ENCODE measurements around the gene CAPN10.

The CAPN10 gene

DNA sequence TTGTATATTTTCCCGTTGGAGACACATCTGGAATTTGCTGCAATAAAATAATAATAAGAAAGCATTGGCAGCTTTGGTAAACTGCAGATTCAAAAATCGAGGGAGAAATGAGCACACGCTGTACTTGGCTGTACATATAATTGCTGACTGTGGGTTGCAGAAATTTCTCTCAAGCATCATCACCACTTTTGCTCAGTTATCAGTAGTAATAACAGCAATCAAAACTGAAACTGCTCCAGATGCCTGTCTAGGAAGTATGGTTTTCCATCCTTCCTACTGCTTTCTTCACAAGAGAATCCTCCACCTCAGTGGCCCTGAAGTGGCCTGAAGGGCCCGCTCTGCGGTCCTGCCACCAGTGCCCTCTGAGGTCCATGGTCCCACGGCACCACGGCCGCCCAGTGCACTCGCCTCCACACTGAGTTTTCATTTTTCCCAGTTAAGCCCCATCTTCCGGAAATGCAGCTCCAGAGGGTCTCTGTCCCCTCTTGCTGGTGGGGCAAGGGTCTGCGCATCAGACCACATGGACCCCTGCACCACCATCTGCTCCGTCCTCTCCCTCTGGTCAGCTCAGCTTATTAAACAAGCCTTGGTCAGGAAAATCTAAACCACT lies 22.5 kb upstream of the CAPN10 start:
- DNase-seq (ENCODE audit: low read depth, low spot score), result no peak

DNA sequence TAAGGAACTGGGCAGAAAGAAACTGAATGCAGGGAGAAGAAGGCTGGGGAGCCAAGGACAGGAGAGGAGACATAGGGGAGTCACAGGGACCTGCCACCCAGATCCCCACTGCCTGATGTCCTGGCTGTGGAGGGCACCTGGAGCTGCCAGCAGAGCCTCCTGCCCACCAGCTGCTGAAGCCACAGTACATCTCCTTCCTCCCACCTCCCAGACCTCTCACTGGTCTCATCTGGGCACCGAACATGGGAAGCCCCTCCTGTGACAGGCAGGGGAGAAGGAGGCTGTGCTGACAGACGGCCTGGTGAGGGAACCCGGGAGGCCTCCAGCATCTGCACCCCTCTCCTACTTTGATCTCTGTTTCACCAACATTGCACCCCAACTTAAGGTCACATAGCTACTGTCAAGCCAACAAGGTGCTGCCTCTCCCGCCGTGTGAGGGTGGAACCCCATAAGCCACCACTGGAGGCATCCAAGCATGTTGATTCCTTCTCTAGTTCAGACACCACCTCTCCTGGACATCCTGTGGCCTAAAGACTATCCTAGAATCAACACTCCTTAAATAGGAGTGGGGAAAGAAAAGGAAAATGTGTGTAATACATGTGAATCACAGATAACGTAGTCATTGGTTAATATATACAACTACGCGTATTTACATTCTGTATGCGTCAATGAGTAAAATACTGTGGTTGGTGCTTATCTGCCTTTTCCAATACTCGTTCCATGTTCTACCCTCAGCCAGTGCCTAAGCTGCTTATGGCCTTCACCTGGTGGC lies 21.8 kb upstream of the CAPN10 start:
- DNase-seq (ENCODE audit: low read depth, low spot score), result no peak

DNA sequence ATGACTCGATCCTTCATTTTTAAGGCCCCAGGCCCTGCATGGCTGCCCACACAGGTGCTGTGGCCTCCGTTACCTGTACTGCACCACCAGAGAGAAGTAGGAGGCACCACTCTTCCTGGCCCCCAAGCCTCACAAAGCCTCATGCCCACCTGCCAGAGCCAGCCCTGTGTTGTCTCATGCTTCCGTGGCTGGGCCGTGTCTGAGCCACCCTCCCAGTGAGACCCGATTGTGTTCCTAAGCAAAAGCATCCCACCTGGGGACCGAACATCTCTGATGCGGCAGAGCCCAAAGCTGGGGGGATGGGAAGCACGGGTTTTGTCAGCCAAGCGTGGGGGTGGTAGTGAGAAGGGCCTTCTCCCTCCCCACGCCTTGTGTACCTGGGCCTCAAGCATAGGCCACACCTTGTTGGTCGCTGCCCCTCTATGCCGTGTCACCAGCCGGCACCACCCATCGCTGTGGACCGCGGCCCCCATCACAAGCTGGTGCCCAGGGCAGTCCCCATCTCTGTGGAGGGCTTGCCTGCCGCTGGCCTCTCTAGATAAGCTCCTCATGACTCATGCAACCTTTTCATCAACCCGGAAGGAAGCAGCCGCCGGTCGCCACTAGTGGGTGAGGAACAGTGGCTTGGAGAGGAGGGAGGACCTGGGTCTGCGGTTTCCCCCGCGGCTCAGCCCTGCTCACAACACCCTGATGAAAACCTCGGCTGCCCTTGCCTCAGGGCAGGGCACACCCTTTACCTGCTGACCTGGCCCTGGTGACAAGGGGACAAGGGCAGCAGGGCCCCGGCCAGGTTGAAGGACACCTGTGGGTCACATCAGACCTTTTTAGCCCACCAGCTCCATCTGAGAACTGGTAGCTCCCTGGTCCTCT lies 21.0 kb upstream of the CAPN10 start:
- peak; percentile 64 for DNase-seq (ENCODE audit: low read depth, low spot score)

DNA sequence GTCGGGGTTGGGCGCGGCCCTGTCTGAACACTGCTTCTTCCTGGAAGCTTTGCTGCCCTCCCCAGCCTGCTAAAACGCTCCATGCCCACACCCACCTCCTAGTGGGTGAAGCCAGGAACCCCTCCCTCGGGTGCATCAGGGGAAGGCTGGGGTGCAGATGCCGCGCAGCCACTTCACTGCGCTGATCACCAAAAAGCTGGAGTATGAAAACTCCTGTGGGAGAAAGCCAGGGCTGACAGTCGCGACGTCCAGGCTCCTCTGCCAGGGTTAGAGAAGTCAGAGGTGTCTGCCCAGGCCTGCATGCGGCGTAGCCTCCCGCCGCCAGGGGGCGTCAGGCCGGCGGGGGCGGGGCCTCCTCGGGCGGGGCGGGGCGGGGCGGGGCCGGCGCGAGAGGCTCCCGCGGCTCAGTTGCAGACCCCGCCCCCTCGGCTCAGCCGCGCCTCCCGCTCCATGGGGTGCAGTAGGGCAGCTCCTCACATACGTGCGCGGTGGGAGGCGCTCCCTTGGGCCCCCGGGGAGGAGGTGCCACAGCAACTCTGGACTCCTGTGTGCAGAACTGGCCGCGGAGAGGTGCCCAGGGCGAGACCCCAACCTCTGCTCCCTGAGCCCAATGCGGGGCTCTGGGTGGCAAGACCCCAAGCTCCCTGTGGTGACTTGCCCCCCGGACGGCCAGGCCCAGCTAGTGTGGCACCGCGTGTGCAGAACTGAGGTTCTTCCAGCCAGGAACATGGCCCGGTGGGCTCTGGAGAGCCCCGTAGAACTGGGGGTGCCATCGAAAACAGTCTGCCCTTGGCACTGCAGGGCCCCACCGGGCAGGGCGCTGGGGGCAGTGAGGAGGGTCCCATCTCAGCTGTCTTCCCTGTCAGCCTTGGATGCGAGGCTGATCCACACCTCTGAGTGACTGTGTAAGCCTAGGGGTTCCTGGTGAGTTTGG lies 20.1 kb upstream of the CAPN10 start:
- DNase-seq (ENCODE audit: low read depth, low spot score), result peak; percentile 82

DNA sequence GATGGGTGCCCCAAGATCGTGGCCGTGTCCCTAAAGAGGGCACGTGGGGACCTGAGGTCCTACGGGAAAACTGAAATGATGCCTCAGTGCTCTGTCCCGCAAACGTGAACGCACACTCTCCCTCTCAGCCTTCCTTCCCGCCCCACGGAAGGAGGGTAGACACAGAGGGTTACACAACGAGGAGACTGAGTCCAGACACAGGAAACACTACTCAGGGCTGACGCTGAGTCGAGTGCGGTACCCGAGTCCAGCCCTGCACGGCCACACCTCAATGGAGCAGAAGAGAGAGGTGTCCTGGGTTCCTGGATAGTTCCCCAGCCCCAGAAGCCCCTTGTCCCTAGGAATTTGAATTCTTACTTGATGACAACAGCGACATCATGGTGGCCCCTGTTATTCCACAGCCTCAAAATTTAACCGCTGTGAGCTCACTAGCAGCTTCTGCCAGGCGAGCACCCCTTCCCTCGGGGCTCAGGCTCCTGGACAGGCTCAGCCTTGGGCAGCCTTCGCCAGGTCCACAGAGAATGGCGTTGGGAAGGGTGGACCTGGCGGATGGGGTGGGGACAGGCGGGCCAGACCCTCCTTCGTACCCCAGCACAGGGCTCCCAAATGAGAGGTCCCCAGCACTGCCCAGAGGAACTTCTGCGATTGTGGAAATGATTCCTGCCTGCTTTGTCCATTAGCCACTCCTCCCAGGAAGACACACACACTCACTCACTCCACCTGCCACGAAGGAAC lies 19.2 kb upstream of the CAPN10 start:
- DNase-seq (ENCODE audit: low read depth, low spot score), result no peak

DNA sequence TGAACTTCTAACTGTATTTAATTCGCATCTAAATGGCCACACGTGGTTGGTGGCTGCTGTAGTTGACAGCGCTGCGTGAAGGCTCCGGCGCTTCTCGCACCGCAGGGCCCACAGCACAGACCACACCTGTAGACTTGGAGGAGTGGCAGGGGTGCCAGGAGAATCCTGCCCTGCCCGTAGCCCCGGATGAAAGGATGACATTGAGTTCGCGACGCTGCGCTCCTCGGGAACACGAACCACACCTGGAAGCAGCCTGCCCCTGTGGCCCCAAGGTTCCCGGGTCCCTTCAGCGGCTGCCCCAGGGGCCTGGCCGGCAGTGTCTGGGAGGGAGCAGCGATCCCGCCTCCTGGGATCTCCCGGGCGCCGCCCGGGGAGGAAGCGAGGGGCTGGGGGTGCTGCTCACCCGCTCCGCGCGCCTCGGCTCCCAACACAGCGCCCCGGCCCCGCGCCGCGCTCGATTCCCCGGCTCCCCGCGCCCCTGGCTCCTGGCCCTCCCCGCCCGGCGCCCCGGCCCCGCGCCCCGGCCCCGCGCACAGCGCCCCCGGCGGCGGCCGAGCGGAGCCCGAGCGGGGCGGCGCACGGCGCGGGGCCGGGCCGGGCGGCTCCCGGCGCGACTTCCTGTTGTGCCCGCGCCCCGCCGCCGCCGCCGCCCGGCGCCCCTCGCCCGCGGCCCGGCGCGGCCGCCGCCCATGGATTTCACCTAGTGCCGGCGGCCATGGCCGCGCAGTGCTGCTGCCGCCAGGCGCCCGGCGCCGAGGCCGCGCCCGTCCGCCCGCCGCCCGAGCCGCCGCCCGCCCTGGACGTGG lies 18.5 kb upstream of the CAPN10 start, which contains the start of gene RNPEPL1:
Gene RNPEPL1, plus strand, starts transcription at position 613 of the 806 bp plus-strand sequence. Its CDS starts 103 bp downstream, at position 716.
- no peak for DNase-seq (ENCODE audit: low read depth, low spot score)

DNA sequence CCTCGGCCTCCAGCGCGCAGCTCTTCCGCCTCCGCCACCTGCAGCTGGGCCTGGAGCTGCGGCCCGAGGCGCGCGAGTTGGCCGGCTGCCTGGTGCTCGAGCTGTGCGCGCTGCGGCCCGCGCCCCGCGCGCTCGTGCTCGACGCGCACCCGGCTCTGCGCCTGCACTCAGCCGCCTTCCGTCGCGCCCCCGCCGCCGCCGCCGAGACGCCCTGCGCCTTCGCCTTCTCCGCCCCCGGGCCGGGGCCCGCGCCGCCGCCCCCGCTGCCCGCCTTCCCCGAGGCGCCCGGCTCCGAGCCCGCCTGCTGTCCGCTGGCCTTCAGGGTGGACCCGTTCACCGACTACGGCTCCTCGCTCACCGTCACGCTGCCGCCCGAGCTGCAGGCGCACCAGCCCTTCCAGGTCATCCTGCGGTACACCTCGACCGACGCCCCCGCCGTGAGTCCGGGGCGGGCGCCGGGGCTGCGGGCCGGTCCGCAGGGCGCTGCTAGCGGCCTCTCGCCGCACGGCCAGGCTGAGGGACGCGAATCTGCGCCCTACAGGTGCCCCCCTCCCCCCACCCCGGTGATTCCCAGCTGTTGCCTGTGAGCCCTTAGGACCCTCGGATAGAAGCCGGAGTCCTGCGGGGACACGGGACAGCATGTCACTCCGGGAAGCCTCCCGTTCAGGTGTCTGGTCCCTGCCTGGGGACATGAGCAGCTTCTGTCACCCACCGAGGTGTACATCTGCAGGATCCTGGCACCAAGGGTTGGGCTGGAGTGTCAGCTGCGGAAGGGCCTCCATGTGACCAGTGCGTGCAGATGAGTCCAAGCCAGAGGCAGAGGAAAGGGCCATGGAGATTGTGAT lies 17.6 kb upstream of the CAPN10 start:
- no peak for DNase-seq (ENCODE audit: low read depth, low spot score)

DNA sequence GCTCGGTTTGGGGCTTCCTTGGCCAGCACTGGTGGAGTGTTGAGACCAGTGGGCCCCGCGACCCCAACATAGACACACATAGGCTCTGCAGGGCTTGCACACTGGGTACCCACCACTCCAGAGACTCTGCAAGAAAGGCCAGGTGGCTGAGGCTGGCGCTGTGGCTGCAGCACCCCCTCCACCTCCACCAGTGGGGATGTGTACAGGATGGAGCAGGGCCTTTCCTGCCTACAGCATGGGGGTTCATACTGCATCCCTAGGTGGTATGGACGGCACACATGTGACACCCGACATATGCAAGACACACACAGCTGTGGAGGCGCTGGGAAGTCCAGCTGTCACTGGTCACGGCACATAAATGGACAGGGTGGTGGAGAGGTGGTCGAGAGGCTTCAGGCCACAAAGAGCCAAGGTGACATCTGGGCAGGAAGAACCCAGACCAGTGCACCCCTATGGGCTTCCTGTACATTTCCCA lies 17.0 kb upstream of the CAPN10 start:
- DNase-seq (ENCODE audit: low read depth, low spot score), result no peak

DNA sequence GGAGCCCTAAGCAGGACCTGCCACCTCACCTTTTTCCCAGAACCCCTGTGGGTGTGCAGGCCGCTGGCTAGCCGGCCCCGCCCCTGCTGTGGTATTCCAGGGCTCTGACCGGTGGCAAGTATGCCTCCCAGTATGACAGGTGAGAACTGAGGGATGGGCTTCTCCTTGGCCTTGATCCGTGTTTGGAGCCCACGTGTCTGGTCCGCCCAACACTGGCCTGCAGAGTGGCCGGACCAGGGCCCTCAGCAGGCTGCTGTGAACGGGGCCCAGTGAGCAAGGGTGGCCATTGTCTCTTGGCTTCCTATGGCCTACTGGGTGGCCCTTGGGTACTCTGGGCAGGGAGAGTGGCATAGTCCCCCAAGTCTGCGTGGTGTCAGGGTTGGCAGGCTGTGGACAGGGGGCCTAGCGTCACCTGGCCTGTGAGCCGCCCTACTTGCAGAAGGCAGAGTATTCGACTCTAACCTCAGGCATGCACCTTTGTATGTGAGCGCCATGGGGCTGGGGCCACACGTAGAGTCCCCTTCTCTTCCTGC lies 16.5 kb upstream of the CAPN10 start:
- no peak for DNase-seq (ENCODE audit: low read depth, low spot score)

DNA sequence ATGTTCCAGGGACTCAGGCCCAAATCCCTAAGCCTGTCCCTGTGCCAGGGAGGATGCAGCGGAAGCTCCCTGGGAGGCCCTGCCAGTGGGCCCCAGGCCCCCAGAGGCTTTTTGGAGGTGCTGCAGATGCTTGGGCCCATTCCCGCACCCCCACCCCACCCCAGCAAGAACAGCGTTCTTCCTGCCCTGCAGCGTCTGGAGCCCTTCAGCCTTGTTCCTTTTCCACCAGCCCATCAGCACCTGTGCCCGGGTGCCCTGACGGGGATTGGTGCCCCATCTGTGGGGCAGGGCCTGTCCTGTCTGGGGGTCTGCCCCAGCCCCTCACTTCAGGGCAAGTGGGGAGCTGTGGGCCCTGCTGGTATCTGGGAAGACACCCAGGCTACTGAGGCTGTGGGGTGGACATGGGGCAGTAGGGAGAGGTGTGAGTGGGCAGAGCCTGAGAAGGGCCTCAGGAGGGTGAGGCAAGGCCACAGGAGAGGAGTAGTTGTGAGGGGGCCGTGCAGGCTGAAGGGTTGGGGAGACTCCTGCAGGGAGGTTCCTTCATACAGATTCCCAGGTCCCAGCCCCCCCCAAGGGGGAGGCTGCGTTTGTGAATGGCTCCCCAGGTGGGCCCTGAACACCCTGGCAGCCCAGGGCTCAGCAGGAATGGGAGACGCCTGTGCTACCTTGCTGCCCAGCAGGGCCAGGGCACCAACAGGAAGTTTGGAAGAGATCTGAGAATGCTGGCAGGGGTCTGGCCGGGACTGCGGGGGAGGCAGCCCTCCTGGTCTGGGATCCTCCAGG lies 15.8 kb upstream of the CAPN10 start:
- DNase-seq (ENCODE audit: low read depth, low spot score), result no peak

DNA sequence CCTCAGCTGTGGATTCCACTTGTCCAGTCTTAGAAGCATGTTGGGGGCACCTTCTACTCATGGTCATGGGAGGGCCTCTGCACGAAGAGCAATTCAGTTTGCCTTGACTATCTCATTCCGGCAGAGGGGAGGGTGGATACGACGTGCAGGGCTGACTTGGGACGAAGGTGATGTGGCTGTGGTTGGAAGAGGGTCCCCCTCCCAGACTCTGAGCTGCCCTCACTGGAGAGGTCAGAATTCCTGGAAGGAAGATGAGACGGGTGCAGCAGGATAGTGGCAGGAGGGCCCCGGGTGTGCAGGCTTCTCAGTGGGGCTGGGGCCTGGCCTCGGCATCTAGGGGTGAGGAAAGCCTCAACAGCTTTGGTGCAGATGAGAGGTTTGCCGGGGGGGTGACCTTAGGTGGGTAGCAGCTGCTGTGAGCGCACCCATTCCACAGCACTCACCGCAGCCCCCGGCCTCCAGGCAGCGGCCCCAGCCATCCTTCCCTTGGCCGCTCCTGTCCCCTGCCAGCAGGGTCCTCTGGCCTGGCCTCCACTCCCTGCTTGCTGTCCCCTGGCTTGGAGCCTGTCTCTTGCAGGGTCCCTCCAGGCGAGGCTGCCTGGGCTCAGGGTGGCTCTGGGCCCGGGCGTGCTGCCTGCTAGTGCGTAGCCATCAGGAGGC lies 15.1 kb upstream of the CAPN10 start:
- DNase-seq (ENCODE audit: low read depth, low spot score), result no peak

DNA sequence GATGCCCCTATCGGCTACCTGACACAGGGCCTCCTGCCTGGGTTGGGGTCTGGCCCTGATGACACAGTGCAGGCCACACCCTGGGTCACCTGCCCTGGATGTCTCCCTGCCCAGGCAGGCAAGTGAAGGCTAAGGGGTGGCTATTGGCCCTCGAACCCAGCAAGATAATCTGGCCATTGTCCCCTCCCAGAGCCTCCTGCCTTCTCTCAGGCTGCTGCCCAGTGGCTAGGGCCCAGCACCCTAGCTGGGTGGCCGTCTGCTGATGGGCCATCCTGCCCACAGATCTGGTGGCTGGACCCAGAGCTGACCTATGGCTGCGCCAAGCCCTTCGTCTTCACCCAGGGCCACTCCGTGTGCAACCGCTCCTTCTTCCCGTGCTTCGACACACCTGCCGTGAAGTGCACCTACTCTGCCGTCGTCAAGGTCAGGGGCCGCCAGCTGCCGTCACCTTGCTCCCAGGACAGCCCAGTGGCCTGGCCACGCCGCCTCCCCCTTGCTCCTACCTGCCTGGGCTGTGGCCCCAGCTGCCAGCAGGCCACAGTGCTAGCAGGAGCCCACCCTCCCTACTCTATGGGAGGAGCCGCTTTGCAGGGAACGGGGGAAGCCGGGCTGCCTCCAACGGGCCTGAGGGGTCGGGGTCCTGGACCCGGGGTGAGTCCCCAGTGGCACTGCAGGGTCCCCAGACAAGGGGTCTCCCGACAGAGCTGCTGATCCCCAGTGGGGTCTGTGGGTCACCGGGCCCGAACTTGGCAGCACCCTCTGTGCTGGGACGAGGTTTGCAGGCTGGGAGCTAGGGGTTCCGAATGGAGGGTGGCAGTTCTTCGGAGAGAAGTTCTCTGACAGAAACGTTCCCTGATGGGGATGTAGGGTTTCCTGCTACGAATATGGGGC lies 14.1 kb upstream of the CAPN10 start:
- no peak for DNase-seq (ENCODE audit: low read depth, low spot score)

DNA sequence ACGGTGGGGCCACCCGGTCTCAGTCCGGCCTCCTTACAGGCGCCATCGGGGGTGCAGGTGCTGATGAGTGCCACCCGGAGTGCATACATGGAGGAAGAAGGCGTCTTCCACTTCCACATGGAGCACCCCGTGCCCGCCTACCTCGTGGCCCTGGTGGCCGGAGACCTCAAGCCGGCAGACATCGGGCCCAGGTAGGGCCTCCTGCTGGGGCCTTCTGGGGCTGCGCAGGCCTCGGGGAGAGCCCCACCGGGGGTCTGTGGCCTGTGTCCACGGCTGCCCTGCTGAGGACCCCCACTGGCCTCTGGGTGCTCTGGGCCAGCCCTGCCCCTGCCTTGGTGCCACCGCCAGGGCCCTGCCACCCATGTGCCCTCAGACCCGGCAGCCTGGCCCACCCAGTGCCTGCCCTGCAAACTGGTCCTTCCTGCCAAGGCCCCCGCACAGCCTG lies 13.4 kb upstream of the CAPN10 start:
- no peak for DNase-seq (ENCODE audit: low read depth, low spot score)

DNA sequence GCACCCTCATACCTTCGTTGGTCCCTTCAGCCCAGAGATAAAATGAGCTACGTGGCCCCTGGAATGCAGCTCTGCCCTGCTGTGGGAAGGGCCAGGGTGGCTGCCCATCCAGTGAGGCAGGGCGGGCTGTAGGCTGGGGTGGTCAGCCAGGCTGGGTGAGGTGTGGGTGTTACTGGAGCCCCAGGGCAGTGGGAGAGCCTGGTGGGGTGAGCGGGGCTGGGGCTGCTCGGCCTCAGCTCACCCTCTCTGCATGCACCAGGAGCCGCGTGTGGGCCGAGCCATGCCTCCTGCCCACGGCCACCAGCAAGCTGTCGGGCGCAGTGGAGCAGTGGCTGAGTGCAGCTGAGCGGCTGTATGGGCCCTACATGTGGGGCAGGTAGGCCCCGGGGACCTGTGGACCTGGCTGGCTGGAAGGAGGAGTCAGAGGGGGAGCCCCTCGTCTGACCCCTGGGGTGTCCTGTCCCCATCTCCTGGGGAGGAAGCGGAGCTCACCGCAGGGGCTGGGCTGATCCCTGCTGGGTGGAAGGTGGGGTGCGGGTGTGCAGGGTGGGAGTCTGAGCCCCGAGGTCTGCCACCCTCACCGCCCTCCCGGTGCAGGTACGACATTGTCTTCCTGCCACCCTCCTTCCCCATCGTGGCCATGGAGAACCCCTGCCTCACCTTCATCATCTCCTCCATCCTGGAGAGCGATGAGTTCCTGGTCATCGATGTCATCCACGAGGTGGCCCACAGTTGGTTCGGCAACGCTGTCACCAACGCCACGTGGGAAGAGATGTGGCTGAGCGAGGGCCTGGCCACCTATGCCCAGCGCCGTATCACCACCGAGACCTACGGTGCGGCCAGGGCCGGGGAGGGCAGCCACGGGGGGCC lies 12.8 kb upstream of the CAPN10 start:
- no peak for DNase-seq (ENCODE audit: low read depth, low spot score)

Data from activated naive CD8-positive, alpha-beta T cell treated with anti-CD3 and anti-CD28 coated beads, Interleukin-2, amount 50 U/mL, for 16 hours (primary cell).